HepG2 (cell line): ENCODE measurements around the gene HDAC5. TPM values are rescaled to one million over a fixed set of nuclear protein-coding genes. Genes with fewer than 3 reads are reported as not detected.

Experiments used
- ARNT ChIP-seq: fragments of 450-650 bp; IDR thresholded peaks from 2 replicates; pipeline ENCODE4 v1.6.1; 2017
- ATF6 ChIP-seq: sonication (generic); formaldehyde crosslinking; conservative IDR thresholded peaks from 2 replicates; pipeline ENCODE4 v1.4.0; 2020; ENCODE audit warnings: missing genetic modification reagents
- DNMT3B ChIP-seq: conservative IDR thresholded peaks from 2 replicates; pipeline ENCODE4 v1.6.1; 2016; ENCODE audit warnings: missing biosample characterization, control low read depth
- EEA1 ChIP-seq: sonication (generic); formaldehyde crosslinking; IDR thresholded peaks from 2 replicates; pipeline ENCODE4 v1.5.1; 2020; ENCODE audit warnings: mild to moderate bottlenecking, missing genetic modification reagents, borderline replicate concordance
- ELF3 ChIP-seq: IDR thresholded peaks from 2 replicates; pipeline ENCODE4 v1.6.1; 2016; ENCODE audit warnings: missing genetic modification reagents, missing compliant biosample characterization
- FOXK1 ChIP-seq: sonication (generic); formaldehyde crosslinking; IDR thresholded peaks from 2 replicates; pipeline ENCODE4 v1.4.0; 2020; ENCODE audit warnings: low read depth, missing genetic modification reagents, borderline replicate concordance
- GFI1 ChIP-seq: sonication (generic); formaldehyde crosslinking; IDR thresholded peaks from 2 replicates; pipeline ENCODE4 v1.5.0; 2020; ENCODE audit warnings: missing genetic modification reagents, mild to moderate bottlenecking, borderline replicate concordance
- KLF12 ChIP-seq: sonication (generic); formaldehyde crosslinking; IDR thresholded peaks from 2 replicates; pipeline ENCODE4 v1.4.0; 2020; ENCODE audit warnings: missing genetic modification reagents, borderline replicate concordance
- MTA3 ChIP-seq: sonication (generic); formaldehyde crosslinking; IDR thresholded peaks from 2 replicates; pipeline ENCODE4 v1.4.0; 2020; ENCODE audit warnings: missing genetic modification reagents
- PITX1 ChIP-seq: sonication (generic); formaldehyde crosslinking; IDR thresholded peaks from 2 replicates; pipeline ENCODE4 v1.5.1; 2020; ENCODE audit warnings: mild to moderate bottlenecking, missing genetic modification reagents
- PRDM15 ChIP-seq: sonication (generic); formaldehyde crosslinking; IDR thresholded peaks from 2 replicates; pipeline ENCODE4 v1.4.0; 2020; ENCODE audit warnings: missing genetic modification reagents
- RARG ChIP-seq: sonication (generic); formaldehyde crosslinking; IDR thresholded peaks from 2 replicates; pipeline ENCODE4 v1.4.0; 2020; ENCODE audit warnings: low read depth, mild to moderate bottlenecking, missing genetic modification reagents
- SP2 ChIP-seq: sonication (generic); formaldehyde crosslinking; IDR thresholded peaks from 2 replicates; pipeline ENCODE4 v1.5.1; 2020; ENCODE audit warnings: mild to moderate bottlenecking, missing genetic modification reagents
- TFE3 ChIP-seq: IDR thresholded peaks from 2 replicates; pipeline ENCODE4 v1.6.1; 2016
- ZBTB7A ChIP-seq: sonication (generic); formaldehyde crosslinking; IDR thresholded peaks from 2 replicates; pipeline ENCODE4 v1.8.0; 2022; ENCODE audit warnings: mild to moderate bottlenecking, missing genetic modification reagents
- ZNF138 ChIP-seq: sonication (generic); formaldehyde crosslinking; IDR thresholded peaks from 2 replicates; pipeline ENCODE4 v1.5.0; 2020; ENCODE audit warnings: mild to moderate bottlenecking, low read depth, missing genetic modification reagents
- ZNF205 ChIP-seq: IDR thresholded peaks from 2 replicates; pipeline ENCODE4 v1.6.1; 2018; ENCODE audit warnings: missing biosample characterization, missing genetic modification reagents
- ZNF263 ChIP-seq: sonication (generic); formaldehyde crosslinking; IDR thresholded peaks from 2 replicates; pipeline ENCODE4 v1.4.0; 2020; ENCODE audit warnings: missing genetic modification reagents
- ZNF572 ChIP-seq: sonication (generic); formaldehyde crosslinking; IDR thresholded peaks from 2 replicates; pipeline ENCODE4 v1.5.1; 2020; ENCODE audit warnings: mild to moderate bottlenecking, missing genetic modification reagents
- ZNF782 ChIP-seq: sonication (generic); formaldehyde crosslinking; IDR thresholded peaks from 2 replicates; pipeline ENCODE4 v1.4.0; 2020; ENCODE audit warnings: missing genetic modification reagents, mild to moderate bottlenecking, borderline replicate concordance
- polyA plus RNA-seq, 8 experiments: library from polyadenylated mRNA; depleted of rRNA in 3 of 8; stranded (reverse) in 7 of 8; unstranded in 1 of 8; fragments of >200 nt; fragmentation: Illumina TruSeq in 4 of 8; extraction: Trizol in 4 of 8; gene quantifications; 2 replicates each; pipeline versions ENCODE4 v1.2.1 to v1.2.3, GENCODE V29; 2011 to 2016; ENCODE audit warnings: low read depth in 4 of 8, missing spikeins in 1 of 8, mixed read lengths in 1 of 8; ENCODE audit not compliant: insufficient read depth in 1 of 8
- total RNA-seq, 5 experiments: library from RNA; depleted of rRNA; stranded (reverse); fragments of >200 nt; fragmentation: Illumina TruSeq; extraction: Trizol; gene quantifications; 2 replicates each; pipeline ENCODE4 v1.2.3, GENCODE V29; 2016; ENCODE audit warnings: low read depth in 1 of 5
- TF ChIP-seq, protein P1 (sequence below): sonication (generic); formaldehyde crosslinking; IDR thresholded peaks from 2 replicates; pipeline ENCODE4 v1.4.0; 2020; ENCODE audit warnings: missing genetic modification reagents

HDAC5 gene
- total and polyA plus RNA-seq, 2 of the 13 experiments (the other 11 are each of a cell fraction or from before 2014, with no cell fraction given), result 46.4 to 85.4 TPM

DNA sequence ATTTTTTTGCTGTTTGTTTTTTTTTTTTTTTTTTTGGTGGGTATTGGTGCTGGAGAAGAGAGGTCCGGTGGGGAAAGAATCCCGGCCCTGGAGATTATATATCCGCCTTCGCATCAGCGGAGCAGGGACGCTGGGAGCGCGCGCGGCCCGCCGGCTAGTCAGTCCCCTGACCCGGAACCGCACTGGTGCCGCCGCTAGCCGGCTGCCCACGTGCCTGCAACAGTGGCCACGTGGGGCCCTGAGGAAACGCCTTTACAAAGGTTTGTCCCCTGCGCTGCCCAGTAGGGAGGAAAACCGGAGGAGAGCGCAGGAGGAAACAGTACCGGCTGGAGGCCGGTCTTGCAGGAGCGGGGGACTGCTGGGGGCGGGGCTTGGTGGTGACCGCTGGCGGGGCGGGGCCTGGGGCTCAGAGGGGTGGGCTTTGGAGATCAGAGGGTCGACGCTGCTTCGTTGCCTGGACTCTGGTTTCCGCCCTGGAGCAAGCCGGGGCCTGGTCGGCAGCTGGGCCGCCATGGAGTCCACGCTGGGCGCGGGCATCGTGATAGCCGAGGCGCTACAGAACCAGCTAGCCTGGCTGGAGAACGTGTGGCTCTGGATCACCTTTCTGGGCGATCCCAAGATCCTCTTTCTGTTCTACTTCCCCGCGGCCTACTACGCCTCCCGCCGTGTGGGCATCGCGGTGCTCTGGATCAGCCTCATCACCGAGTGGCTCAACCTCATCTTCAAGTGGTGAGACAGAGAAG, 52.8 kb downstream of the HDAC5 start, which contains the start of gene G6PC3 (continued):
- peak; percentile 64 for TF ChIP-seq SP2
- no peak for TF ChIP-seq MTA3 (CRISPR knock-in tag)
- TF ChIP-seq, protein P1, sequence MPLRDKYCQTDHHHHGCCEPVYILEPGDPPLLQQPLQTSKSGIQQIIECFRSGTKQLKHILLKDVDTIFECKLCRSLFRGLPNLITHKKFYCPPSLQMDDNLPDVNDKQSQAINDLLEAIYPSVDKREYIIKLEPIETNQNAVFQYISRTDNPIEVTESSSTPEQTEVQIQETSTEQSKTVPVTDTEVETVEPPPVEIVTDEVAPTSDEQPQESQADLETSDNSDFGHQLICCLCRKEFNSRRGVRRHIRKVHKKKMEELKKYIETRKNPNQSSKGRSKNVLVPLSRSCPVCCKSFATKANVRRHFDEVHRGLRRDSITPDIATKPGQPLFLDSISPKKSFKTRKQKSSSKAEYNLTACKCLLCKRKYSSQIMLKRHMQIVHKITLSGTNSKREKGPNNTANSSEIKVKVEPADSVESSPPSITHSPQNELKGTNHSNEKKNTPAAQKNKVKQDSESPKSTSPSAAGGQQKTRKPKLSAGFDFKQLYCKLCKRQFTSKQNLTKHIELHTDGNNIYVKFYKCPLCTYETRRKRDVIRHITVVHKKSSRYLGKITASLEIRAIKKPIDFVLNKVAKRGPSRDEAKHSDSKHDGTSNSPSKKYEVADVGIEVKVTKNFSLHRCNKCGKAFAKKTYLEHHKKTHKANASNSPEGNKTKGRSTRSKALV (CRISPR knock-in tag), result peak; percentile 95
- peak; percentile 95; the same call in 1 of the 2 replicates for TF ChIP-seq ATF6 (CRISPR knock-in tag)
- peak; percentile 71 for TF ChIP-seq ZBTB7A
- TF ChIP-seq ZNF138 (CRISPR knock-in tag), result peak; percentile 84; the same call in 1 of the 2 replicates
- TF ChIP-seq ARNT, result no peak
- TF ChIP-seq PITX1 (CRISPR knock-in tag), result peak; percentile 74
- TF ChIP-seq ZNF782 (CRISPR knock-in tag), result peak; percentile 71
- TF ChIP-seq EEA1 (CRISPR knock-in tag), result no peak
- TF ChIP-seq RARG (CRISPR knock-in tag), result peak; percentile 93; the same call in 1 of the 2 replicates
- TF ChIP-seq ZNF263, result peak; percentile 53; the same call in 1 of the 2 replicates
- peak; percentile 99 for TF ChIP-seq ELF3 (CRISPR knock-in tag)
- TF ChIP-seq PRDM15 (CRISPR knock-in tag), result peak; percentile 71
- TF ChIP-seq TFE3 (CRISPR knock-in tag), result peak; percentile 99
- peak; percentile 93 for TF ChIP-seq ZNF205 (CRISPR knock-in tag)
- TF ChIP-seq KLF12 (CRISPR knock-in tag), result 0 out of 2 replicates have a peak, but pooled peaks have one; percentile 24
- TF ChIP-seq GFI1 (CRISPR knock-in tag), result peak; percentile 79; the same call in 1 of the 2 replicates
- peak; percentile 99 for TF ChIP-seq FOXK1 (CRISPR knock-in tag)
- 0 out of 2 replicates have a peak, but pooled peaks have one; percentile 36 for TF ChIP-seq ZNF572 (CRISPR knock-in tag)
- peak; percentile 96 for TF ChIP-seq DNMT3B
